HG02623 (cell line): ENCODE results near the gene TMEM167A.

Experiments used
- ATAC-seq: cut with Tn5 transposase; IDR thresholded peaks from one replicate; pipeline ENCODE4 v1.9.1; 2021; ENCODE audit warnings: moderate library complexity; ENCODE audit not compliant: unreplicated experiment

Gene TMEM167A, protein sequence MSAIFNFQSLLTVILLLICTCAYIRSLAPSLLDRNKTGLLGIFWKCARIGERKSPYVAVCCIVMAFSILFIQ

DNA sequence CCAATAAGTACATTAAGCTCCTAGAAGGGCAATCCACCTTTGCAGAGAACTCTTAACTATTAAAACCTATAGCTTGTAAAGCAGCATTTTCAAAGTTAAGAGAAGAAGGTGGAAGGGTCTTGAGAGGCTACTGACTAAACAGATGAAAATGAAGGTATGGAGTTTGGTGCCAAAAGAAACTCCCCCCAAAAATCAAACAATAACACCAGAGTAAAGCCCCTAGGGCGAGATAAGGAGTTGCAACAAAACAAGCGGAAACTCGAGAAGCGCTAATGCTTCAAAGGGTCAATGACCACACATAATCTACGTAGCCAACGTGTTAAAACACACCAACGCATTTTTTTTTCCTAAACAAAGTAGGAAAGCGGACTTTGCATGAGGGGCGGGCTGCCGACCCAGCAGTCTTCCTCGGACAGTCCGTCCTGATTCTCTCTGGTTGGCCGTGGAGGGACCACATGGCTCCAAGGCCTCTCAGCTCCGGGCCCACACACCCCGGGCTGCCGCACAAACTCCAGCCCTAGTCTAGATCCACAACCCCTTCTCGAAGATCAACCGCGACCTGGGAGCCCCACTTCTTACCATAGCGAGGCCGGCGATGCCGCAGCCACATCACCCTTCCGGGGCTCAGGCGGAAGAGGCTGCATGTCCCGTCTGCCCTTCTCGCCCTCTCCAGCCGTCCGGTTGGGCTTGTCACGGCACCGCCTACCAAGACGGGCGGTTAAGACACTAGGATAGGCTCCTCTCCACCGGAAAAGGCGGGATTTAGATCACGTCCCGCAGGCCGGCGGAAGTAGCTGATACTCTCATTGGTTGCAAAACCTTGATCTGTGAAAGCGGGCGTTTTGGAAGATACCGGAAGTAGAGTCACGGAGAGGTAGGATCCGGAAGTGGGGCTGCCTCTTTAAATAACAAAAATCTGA lies at the start of gene TMEM167A, which contains the start of gene XRCC4:
Gene TMEM167A, minus strand, starts transcription at position 653 of the 920 bp plus-strand sequence. Its CDS starts 71 bp downstream, at position 582.
Gene XRCC4, plus strand, starts transcription at position 806 of the 920 bp plus-strand sequence. CDS start 27,373 bp downstream, outside the sequence.
- peak; percentile 98 for ATAC-seq

DNA sequence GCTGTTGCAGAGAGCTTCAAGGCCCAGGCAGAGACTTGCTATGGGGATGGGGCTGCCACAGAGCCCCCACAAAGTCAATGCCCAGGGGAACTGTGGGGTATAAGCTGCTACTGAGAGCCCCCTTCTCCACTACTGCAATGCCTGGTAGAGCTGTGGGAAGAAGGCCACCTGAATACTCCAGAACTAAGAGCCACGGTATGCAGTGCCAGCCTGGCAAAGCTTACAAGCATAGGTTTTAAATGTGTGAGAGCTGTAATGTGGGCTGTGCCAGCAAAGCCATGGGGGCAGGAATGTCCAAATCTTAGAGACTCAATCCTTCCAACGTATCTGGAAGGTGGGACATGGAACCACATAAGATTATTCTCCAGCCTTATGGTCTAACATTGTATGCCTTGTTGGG lies 49.3 kb upstream of the TMEM167A start:
- ATAC-seq: no peak

DNA sequence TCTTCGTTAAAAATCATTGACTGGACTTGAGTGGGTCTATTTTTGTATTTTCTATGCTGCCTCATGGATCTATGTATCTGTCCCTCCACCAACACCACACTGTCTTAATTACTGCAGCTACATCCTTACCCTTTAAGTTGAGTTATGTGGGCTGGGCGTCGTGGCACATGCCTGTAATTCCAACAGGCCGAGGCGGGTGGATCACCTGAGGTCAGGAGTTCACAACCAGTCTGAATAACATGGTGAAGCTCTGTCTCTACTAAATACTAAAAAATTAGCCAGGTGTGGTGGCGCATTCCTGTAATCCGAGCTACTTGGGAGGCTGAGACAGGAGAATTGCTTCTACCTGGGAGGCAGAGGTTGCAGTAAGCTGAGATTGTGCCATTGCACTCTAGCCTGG lies 48.4 kb upstream of the TMEM167A start:
- ATAC-seq: no peak

DNA sequence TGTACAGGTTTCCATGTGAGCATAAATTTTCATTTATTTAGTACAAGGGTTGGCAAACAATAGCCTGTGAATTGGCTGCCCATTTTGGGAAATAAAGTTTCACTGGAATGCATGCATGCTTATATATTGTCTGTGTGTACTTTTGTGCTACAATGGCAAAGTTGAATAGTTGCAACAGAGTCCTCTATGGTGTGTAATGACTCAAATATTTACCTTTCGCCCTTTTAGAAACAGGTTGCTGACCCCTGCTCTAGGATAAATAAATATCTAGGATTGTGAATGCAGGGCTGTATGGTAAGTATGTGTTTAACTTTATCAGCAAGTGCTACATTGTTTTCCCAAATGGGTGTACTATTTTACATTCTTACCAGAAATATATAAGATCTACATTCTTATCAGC lies 47.4 kb upstream of the TMEM167A start:
- ATAC-seq: no peak

DNA sequence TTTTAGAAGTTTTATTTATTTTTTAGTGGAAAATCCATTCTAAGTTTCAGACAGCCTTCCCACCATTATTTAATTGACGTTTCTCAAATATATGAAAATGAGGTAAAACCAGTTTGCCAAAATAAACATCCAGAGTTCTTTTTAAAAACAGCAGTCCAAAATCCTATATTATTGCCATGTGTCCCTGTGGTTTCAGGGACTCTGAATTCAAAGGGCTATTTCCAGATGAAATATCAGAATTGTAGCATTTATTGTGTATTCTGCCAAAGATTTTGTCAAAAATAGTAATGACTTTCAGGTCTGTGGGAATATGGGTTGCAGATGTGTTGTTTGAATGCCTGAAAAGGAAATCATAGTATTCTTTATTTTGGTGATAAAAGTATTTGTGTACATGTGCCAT lies 41.8 kb upstream of the TMEM167A start:
- no peak for ATAC-seq

DNA sequence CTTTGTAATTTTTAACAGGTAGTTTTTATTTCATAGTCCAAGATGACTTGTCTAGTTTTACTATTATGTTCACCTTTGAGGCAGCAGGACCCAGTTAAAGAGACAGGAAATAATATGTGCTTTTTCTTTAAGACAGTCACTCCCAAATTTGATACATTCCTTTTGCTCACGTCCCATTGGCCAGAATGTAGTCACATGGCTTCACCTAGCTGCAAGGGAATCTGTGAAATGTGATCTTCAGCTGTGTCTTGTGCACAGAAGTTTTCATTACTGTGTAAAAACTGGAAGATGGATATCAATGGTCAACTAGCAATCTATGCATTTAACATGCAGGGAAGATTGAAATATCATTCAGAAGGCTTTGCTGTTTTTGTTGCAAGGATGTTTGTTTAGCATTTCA lies 41.3 kb upstream of the TMEM167A start:
- no peak for ATAC-seq

DNA sequence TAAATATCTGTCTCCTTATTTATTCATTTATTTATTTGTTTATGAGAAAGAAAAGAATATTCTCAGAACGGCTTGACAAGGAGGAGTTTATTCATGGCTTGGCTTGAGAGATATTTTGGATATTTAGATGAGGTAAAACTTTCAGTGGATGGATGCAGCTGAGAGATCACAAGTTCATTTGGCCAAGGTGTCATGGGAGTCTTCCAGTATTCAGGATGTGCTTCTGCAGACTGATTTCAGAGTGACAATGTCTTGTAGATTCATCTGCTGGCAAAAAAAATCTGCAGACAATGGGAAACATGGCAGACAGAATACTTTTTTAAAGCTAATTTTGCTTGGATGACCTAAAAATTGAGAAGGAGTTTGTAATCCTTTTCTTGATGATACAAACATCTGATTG lies 38.6 kb upstream of the TMEM167A start:
- ATAC-seq: no peak

DNA sequence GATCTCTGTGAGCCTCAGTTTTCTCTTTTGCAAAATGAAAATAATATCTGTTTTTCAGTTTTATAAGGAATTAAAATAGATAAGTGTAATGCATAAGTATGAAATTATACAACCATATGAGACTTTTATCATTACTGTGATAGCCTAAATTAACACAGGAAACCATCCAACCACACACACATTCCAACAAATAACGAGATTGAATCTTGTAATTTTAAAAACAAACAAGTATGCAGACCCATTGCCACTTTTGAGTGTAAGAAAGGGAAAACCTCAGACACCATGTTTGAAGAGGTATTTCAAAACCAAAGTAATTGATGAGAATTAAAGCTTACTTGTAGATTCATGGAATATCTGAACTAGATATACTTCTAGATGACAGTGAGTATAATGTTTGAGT lies 32.2 kb upstream of the TMEM167A start:
- no peak for ATAC-seq

DNA sequence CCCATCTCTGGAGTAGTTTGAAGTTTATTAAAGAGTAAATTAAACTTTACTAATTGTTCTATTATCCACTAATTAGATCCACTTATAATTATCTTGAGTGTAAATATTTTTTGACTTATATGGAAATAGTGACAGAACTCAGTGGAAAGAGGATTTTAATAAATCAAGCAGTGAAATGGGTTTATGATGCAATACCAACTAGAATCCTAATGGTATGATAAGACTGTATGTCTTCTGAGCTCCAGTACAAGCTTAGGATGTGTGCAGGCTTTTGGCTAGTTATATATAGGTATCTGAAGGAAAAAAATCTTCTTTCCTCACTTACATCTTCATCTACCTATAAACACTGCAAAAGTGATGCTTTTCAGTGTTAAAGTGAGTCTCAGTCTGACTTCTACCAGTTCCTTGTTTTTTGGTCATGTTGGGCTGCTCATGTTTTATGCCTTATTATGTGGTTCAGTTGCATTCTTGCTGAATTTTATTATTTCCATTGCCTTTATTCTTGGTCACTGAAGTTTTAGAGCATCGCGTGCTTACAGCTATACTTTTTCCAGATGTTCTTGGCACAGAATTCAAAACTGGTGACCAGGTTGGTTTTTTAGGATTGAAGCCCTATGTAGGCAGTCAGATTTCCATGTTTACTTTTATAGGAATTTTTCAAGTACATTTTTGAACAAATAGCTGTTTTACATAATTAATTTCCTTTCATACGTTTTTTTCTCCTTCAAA lies 30.7 kb upstream of the TMEM167A start:
- ATAC-seq: no peak

DNA sequence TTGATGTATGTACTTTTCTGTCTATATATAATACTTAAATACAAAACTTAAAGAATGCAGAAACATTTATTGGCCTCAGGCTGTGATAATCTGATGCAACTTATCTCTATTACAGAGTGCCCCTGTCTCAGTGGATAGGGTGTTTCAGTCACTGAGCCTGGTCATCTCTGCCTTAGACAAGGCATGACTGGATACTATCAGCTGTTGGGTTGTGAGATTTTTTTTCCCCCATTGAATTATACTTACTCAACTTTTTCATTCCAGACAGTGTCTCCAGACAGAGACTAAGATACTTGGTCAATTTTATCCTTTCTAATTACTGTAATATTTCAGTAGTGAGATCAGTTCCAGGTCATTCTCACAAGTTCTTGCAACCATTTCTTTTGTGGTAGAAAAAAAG lies 26.8 kb upstream of the TMEM167A start:
- no peak for ATAC-seq

DNA sequence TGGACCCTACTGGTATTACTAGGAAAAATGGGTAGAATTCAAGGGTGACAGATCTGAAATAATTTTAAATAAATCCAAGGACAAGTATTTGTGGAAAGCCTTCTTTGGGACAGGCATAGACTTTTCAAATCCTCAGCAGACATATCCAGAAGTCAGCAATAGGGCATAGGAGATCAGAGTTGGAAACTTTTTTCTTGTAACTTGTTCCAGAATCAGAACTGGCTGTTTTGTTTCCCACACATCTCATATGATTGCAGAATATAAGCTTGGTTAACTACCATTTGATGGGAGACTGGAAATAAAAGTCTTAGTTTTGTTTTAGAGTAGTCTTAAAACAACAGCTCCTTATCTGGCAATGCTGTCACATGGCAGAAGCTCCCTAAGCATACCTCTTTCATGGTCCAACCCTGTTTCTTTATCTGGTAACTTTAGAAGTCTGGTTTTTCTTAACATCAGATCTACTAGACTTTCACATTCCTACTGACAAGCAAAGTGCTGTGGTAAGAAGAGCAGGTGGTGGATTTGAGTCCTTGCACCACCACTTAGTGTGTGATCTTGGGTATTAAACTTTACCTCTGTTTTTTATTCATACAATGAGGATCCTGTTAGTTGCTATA lies 25.3 kb upstream of the TMEM167A start:
- ATAC-seq: no peak

DNA sequence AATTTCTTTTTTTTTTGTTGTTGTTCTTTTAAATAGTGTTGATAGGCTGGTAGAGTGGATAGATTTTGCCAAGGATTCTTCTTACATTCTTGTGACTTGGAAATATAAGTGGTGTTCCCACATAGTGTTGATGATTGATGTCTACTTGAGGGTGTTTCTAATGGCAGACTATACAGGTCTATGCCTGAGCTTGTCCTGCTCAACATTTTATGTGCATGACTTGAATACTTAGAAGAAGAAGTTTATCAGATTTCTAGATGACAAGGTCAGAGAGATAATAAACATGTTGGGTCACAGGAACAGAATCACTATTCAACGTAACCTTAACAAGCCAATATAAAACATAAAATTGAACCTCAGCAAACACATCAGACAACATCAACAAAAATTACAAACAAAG lies 24.3 kb upstream of the TMEM167A start:
- no peak for ATAC-seq

DNA sequence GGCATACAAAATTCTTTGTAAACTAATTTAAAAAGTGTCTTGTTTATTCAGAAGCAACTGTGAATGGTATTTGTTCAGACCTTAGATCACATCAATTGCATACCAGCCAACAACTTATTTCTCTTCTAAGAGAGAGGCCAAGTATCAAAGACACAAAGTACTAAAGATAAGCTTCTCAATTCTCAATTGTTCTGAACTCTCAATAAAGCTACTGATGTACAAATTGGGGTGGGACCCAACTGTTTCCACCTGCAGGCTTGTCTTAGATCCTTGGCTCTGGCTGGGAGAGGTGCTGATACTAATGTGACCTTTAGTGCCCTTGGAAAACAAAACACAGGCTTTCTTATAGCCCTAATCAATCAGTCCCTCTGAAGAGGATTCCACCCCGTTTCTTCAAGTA lies 22.3 kb upstream of the TMEM167A start:
- ATAC-seq: no peak

DNA sequence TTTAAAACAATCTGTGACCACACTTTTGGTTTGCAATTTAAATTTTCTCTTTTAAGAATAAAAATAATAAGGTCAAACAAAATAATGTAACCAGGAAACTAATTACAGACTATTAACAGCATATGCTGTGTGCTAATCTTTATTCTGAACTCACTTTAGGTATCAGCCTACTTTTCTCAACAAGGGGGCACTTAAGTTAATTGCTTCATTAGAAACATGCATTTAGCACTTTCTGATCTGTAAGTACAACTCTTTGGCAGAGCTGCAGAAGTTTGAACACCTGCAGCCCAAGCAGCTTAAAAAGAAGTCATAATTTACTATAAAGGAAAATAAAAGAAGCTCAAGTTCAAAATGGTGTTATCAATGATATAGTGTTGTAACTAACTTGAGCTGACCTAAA lies 21.8 kb upstream of the TMEM167A start:
- ATAC-seq: no peak

DNA sequence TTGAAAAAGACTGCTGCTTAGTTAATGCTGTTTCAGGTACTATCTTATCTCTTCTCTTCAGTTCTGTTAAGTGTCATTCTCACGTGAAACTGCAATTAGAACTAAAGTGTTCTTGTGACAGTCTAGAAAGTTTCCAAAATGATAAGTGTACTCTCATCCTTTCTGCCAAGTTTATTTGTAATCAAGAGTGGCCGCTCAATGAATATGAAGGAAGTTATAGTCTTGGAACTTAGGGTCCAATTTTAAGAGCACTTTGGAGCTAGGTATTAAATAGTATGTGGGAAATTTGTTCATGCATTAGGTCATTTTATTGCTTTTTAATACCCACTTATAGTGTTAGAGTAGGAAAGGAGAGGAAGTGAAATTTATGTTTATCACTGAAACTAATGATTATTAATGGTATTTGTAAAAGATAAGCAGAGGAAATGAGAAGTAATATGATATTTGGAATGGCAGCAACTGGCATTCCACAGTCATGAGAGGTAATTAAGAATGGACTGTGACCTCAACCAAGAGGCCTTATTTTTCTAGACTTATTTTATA lies 20.6 kb upstream of the TMEM167A start:
- ATAC-seq: no peak

DNA sequence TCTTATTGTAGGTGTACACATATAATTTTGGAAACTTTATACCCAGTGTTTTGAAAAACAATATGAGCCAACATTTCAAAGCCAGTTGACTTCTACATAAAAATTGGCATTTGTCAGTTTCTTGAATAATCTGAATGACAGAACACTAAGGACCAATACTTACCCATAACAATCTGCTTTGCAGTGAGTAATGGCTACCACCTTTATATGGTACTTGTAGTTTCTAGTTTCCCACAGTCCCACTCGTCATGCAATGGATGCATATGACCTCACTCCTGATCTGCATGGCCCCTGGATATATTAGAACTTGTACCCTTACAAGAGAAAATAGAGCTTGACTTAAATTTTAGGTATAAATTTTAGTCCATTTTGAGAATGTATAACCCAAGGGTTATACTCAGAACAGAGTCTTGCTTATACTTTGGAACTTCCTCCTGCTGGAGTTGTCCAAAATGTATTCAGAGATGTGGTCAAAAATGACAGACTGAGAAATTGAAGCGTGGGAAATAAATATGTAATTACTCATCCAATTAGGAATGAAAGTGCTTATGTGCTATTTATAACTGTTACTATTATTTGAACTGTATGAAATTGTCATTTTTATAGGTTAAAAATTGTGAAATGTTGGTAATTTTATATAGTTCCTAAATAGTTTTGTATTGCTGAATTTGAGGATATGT lies 19.6 kb upstream of the TMEM167A start:
- no peak for ATAC-seq

DNA sequence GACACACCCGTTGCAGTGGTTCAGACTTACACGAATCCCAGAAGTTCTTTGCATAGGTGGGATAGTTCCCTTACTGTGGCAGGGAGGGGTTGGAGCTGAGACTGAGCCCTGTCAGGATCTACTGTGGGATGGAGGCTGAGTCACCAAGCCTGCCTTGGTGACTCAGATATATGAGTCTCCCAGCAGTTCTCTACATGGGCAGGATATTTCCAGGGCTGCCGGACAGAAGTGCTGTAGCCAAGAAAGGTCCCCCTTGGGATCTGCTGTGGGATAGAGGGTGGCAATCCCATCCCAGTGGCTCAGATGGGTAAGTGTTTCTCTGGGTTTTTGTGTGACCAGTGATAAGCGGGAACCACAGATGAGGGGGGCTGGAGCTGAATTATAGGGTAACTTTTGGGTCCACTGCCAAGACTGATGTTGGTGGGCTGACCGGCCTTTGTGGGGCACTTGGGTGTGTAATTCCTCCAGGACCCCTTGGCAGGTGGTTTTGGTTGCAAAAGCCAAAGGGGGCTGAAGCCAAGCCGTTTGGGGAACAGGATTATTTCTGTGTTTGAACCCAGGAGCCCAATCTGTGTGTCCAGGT lies 18.9 kb upstream of the TMEM167A start:
- no peak for ATAC-seq

DNA sequence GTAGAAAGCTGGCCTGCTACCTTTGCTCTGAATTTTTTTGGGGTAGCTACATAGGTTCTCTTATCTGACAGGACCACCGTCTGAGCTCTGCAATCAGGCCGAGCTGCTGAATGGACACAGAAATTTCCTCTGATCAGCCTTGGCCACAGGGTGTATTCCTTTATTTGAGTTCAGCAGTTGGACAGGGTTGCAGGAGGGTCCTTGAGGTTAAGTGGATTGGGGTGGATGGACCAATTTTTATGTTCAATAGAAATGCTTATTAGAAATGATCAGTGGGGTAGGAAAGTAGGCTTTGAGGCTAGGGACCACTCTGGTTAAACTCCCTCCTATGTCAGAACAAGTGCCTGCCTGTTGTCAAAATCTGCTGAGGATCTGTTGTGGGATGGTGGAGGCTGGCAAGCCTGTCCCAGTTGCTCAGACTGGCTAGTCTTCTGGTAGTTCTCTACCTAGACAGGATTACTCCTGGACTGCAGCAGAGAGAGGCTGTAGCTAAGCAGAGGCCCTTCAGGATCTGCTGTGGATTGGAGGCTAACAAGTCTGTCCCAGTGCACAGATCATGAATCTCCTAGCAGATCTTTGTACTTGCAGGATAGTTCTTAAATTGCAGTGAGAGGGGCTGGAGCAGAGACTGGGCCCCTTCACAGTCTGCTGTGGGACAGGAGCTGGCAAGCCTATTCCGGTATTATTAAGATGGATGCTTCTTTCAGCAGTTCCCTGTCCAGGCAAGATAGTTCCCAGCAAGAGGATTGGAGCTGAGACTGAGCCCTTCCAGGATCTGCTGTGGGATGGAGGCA lies 18.2 kb upstream of the TMEM167A start:
- no peak for ATAC-seq

DNA sequence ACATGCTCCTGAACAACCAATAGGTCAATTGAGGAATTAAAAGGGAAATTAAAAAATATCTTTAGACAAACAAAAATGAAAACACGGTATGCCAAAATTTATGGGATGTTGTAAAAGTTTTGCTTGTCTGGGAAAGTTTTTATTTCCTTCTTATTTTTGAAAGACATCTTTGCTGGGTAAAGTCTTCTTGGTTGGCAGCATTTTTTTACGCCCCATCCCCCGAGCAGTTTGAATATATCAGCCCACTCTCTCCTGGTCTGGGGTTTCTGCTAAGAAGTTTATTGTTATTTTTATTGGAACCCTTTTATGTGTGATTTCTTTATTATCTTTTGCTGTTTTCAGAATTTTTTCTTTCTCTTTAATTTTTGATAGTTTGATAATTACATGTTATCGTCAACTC lies 16.5 kb upstream of the TMEM167A start:
- no peak for ATAC-seq
